T-helper 17 cell (primary cell): ENCODE measurements around the gene OTUB1. TPM values are rescaled to one million over a fixed set of nuclear protein-coding genes. Genes with fewer than 3 reads are reported as not detected.

ENCODE experiments used
- ATAC-seq: fragments of 150-1000 bp; cut with Tn5 transposase; 2 replicates; pipeline ENCODE4 v1.10.0; 2021; ENCODE audit warnings: mild to moderate bottlenecking, moderate library complexity
- DNase-seq, 3 donors: peaks; one replicate each; pipeline versions ENCODE4 v3.0.0 to v3.0.0-alpha.2; 2020 to 2021
- H3K9me3 ChIP-seq: one replicate; pipeline ENCODE4 v1.7.0; 2013; ENCODE audit warnings: low read length, mild to moderate bottlenecking; ENCODE audit not compliant: control insufficient read depth, poor library complexity, severe bottlenecking
- H3K27ac Mint-ChIP-seq: one replicate; pipeline ENCODE4 v1.8.0; 2022; ENCODE audit warnings: mild to moderate bottlenecking, moderate library complexity, mixed read lengths
- H3K27me3 Mint-ChIP-seq: one replicate; pipeline ENCODE4 v1.8.0; 2022; ENCODE audit warnings: mixed read lengths
- H3K36me3 Mint-ChIP-seq: one replicate; pipeline ENCODE4 v1.8.0; 2022; ENCODE audit warnings: low read depth, mixed read lengths
- H3K4me1 Mint-ChIP-seq: one replicate; pipeline ENCODE4 v1.8.0; 2022; ENCODE audit warnings: mild to moderate bottlenecking, mixed read lengths
- H3K4me3 Mint-ChIP-seq: one replicate; pipeline ENCODE4 v1.8.0; 2022; ENCODE audit warnings: mild to moderate bottlenecking, moderate library complexity, mixed read lengths
- total RNA-seq, 4 donors: library from RNA in 2 of 4; stranded (reverse) in 2 of 4; gene quantifications; one replicate each; pipeline ENCODE4 v1.2.3 and lab custom pipeline; 2022 to 2026

OTUB1 gene
- total RNA-seq, 2 donors from 2014 or later = 62.2 to 65.1 TPM

DNA sequence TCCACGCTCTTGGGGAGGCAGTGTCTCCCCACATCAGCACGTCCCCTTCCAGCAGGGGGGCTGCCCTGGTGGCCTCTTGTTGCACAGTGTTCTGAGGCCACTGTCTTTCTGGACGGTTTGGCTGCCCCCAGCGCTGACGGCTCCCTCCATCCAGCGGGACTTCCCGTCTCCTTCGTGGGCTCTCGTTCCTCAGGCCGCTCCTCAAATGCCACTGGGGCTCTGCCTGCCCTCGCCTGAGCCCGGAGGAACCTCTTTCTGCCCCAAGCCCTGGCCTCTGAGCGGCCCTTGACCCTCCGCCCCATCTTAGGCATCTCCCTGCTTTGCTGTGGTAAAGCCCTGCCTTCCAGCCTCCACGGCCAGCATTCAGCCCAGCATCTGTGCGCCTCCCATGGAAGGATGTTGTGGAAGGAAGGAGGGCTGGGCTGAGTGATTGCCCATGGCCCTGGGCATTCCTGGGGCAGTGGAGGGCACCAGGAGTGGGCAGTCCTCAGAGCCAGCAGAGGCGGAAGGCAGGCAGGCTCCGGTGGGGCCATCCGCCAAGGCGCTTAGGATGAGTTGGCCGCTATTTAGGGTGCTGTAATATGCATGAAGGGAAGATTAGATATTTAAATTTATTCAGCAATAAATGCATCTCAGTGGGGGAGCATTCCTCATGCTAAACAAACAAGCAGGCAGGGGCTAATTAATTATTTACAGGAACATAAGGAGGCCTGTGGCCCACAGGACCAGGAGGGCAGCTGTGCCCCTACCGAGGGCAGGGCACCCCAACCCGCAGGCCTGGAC is 17.8 kb downstream of the OTUB1 start:
- Mint-ChIP-seq H3K4me1 (peaks cover 16% of the 10 kb centered on the region), H3K27ac (no peak overlapping the region), H3K4me3 (no peak overlapping the region), H3K36me3 (peaks cover 3% of the 10 kb centered on the region), H3K27me3 (peaks cover 30% of the 10 kb centered on the region)
- no peak for DNase-seq
- no peaks in the 10 kb centered on the region for H3K9me3 ChIP-seq
- no peak for ATAC-seq

DNA sequence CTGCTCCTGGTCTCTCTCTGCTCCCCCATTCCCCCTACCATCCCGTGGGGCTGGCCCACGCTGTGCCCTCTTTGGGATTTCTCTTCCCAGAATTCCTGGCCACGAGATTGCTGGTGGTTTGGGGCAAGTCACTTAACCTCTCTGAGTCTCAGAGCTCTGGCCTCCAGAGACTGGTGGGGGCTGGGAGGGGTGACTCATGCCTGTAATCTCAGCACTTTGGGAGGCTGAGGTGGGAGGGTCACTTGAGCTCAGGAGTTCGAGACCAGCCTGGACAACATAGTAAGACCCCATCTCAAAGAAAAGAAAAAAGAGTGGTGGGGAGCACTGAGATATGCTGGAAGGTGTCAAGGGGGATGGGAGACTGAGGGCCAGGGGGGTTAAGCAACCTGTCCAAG is 18.3 kb downstream of the OTUB1 start:
- Mint-ChIP-seq H3K4me1 (peaks cover 16% of the 10 kb centered on the region), H3K4me3 (no peak overlapping the region), H3K27me3 (peaks cover 31% of the 10 kb centered on the region), H3K36me3 (peaks cover 3% of the 10 kb centered on the region), H3K27ac (no peak overlapping the region)
- H3K9me3 ChIP-seq = no peaks in the 10 kb centered on the region
- no peak for DNase-seq
- ATAC-seq = no peak

DNA sequence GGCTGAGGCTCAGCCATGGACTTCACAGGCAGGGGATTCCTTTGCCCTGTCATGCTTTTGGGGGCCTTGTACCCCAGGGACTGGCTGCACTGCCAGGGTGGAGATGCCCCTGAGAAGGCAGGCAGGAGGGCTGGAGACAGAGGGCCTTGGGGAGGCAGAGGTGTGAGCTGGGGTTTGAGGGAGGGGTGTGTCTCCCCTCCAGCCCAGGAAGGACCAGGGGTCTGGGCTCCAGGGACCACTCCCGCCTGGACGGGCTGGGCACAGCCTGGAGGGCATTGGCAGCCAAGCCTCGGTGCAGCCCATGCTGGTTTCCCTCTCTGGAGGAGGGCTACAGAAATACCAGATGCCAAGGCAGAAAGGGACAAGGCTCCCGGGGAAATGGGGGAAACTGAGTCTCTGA is 19.5 kb downstream of the OTUB1 start:
- H3K4me3 Mint-ChIP-seq = no peak overlapping the region
- peaks cover 31% of the 10 kb centered on the region for H3K27me3 Mint-ChIP-seq
- peaks cover 7% of the 10 kb centered on the region for H3K36me3 Mint-ChIP-seq
- H3K4me1 Mint-ChIP-seq = peaks cover 16% of the 10 kb centered on the region
- ATAC-seq (no peak), DNase-seq (no peak)
- H3K27ac Mint-ChIP-seq = no peak overlapping the region
- no peaks in the 10 kb centered on the region for H3K9me3 ChIP-seq

DNA sequence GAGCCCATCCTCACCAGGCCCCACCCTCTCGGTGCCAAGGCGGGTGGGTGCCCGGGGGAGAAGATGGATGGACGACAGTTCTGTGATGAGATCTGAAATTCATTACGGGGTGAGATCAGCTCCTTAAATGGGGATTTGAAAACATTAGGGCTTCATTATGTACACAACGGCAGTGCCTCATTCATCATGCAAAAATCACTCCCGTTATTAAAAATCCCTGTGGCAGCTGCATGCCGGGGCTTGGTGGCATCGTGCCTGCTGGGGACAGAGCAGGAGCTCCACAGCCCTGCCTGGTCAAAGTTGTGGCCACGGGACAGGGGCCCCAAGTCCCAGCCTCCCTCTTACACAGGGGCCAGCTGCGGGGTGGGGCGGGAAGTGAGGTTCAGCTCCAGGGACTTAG is 20.2 kb downstream of the OTUB1 start:
- no peak for DNase-seq
- H3K4me3 Mint-ChIP-seq = peak overlapping the region; percentile 85
- no peak for ATAC-seq
- peaks cover 9% of the 10 kb centered on the region for H3K36me3 Mint-ChIP-seq
- no peaks in the 10 kb centered on the region for H3K9me3 ChIP-seq
- H3K27ac Mint-ChIP-seq = no peak overlapping the region
- H3K27me3 Mint-ChIP-seq = peaks cover 31% of the 10 kb centered on the region
- H3K4me1 Mint-ChIP-seq = peaks cover 16% of the 10 kb centered on the region

DNA sequence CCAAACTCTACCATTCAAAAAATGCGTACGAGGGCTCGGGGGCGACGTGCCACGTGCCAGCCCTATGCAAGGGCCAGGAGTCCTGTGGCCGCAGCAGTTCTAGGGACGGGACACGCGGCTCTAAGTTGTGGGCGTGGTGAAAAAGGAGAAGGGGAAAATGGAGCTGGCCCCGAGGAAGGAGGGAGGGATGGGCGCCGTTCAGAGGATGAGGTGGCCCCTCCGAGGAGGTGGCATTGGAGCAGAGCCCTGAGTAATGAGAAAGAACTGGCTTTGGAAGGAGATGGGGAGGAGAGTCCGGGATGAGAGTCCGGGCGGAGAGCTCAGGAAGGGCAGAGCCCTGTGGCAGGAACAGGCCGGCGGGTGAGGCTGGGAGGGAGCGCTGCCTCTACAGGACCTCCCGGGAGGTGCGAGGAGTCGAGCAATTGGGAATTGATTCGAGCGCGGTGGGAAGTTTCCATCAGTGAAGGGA is 21.0 kb downstream of the OTUB1 start:
- DNase-seq (no peak), ATAC-seq (peak; percentile 20)
- Mint-ChIP-seq H3K36me3 (peaks cover 9% of the 10 kb centered on the region), H3K4me3 (peak overlapping the region; percentile 85), H3K27ac (peak overlapping the region; percentile 39), H3K27me3 (peaks cover 31% of the 10 kb centered on the region), H3K4me1 (peaks cover 13% of the 10 kb centered on the region)
- no peaks in the 10 kb centered on the region for H3K9me3 ChIP-seq

DNA sequence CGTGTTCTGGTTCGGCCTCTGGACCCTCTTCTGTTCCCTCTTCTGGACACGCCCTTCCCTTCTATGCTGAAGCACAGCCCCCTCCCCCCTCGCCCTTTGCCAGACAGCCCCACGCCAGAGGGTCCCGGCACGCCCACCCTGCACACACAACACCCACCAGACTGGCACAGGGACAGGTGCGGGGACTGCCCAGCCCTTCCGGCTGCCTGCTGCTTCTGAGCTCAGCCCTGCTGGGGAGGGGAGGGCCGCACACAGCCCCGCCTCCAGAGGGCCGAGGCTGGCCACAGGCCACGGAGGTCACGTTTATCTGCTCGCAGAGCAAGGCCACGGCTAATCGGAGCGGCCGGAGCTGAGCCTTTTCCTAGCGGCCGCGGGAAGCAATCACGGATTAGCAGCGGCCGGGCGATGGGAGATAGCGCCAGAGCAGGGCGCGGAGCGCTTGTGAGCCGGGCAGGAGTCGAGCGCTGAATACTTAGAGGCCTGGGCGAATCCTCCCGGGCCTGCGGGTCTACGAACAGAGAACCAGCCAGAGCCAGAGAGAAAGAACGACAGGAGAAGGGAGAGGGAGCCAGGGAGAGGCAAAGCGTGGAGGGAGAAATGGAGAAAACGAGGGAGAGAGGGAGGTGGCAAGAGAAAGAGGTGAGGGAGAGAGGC is 21.5 kb downstream of the OTUB1 start:
- Mint-ChIP-seq H3K4me3 (peak overlapping the region; percentile 85), H3K4me1 (peaks cover 13% of the 10 kb centered on the region), H3K36me3 (peaks cover 9% of the 10 kb centered on the region), H3K27me3 (peaks cover 31% of the 10 kb centered on the region), H3K27ac (peak overlapping the region; percentile 39)
- DNase-seq (no peak), ATAC-seq (peak; percentile 67)
- H3K9me3 ChIP-seq = no peaks in the 10 kb centered on the region

DNA sequence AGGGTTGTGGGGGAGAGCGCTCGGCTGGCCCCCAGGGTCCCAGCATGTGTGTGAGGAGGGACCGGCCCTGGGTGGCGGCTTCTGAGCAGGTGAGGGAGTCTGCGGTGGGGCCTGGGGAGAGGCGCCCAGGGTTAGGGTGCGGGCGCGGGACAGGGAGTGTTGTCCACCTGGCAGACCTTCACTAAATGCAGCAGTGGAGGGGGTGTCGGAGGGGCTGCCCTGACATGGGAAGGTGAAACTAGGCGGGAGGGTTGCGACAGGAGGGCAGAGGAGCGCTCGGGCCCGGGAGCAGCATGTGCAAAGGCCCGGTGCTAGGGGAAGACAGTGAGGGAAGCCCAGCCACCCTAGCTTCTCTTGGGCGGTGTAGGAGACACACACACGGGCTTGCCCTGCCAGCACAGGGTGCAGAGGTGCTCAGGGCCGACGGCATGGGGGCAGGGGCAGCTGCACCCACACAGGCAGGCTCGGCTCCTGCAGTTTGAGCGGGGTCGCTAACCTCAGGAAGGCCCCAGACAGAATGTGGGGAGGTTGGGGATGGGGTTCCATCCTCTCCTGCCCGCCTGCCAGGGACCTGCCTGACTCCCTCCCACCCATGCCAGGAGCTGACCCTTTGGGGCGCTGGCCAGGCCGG is 22.2 kb downstream of the OTUB1 start:
- Mint-ChIP-seq H3K27ac (no peak overlapping the region), H3K36me3 (peaks cover 9% of the 10 kb centered on the region), H3K27me3 (peaks cover 31% of the 10 kb centered on the region), H3K4me1 (peaks cover 13% of the 10 kb centered on the region), H3K4me3 (peak overlapping the region; percentile 85)
- H3K9me3 ChIP-seq = no peaks in the 10 kb centered on the region
- ATAC-seq (no peak), DNase-seq (no peak)

DNA sequence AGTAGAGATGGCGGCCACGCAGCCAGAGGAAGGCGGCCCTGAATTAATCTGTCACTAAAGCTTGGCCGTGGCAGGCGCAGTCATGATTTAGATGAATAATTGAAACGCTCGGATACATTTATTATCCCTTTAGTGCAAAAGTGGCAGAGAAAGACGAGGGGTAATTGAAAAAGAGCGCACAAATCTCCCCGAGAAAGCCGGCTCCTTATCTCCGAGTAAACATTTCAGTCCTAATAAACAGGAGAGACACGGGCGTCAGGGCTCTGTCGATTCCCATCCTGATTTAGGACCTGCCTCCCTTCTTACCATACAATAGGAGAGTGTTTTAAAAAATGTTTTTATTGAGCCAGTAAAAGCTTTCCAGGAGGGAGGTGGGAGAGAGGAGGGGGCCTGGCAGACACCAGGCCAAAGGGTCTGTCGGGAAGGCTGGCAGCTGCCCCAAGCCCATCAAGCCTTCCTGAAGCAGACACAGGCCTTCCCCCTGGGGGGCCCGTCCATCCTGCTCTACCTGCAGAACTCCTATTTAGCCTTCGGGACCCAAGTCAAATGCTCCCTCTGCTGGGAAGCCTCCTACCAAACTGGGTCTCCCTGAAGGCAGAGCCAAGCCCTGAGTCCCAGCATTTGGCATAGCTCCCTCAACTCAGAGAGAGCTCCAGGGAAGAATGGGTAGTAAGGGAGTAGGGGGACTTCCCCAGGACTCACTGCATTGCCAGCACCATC is 22.8 kb downstream of the OTUB1 start:
- H3K4me1 Mint-ChIP-seq = peaks cover 12% of the 10 kb centered on the region
- ATAC-seq = no peak
- no peak overlapping the region for H3K27ac Mint-ChIP-seq
- no peaks in the 10 kb centered on the region for H3K9me3 ChIP-seq
- no peak for DNase-seq
- peaks cover 31% of the 10 kb centered on the region for H3K27me3 Mint-ChIP-seq
- H3K36me3 Mint-ChIP-seq = peaks cover 9% of the 10 kb centered on the region
- no peak overlapping the region for H3K4me3 Mint-ChIP-seq

DNA sequence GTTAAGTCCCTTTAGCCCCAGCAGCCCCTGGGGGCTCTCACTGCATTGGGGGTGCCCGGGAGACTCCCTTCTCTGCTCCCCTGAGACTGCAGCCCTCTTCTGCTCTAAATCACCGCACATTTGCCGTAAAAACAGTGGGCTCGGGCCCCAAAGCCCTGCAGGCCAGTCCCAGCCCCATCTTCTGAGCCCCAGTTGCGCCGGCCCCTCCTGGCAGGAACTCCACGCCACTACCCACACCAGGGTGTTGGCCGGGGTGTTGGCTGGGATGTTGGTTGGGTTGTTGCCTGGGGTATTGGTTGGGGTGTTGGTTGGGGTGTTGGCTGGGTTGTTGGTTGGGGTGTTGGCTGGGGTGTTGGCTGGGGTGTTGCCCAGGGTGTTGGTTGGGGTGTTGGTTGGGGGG is 23.5 kb downstream of the OTUB1 start:
- ATAC-seq (no peak), DNase-seq (no peak)
- peaks cover 31% of the 10 kb centered on the region for H3K27me3 Mint-ChIP-seq
- H3K4me3 Mint-ChIP-seq = no peak overlapping the region
- H3K36me3 Mint-ChIP-seq = peaks cover 9% of the 10 kb centered on the region
- H3K4me1 Mint-ChIP-seq = peaks cover 12% of the 10 kb centered on the region
- no peak overlapping the region for H3K27ac Mint-ChIP-seq
- no peaks in the 10 kb centered on the region for H3K9me3 ChIP-seq

DNA sequence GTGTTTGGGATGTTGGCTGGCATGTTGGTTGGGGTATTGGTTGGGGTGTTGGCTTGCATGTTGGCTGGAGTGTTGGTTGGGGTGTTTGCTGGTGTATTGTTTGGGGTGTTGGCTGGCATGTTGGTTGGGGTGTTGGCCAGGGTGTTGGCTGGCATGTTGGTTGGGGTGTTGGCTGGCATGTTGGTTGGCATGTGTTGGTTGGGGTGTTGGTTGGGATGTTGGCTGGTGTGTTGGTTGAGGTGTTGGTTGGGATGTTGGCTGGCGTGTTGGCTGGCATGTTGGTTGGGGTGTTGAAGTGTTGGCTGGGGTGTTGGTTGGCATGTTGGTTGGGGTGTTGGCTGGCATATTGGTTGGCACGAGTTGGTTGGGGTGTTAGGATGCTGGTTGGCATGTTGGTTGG is 24.5 kb downstream of the OTUB1 start:
- peaks cover 12% of the 10 kb centered on the region for H3K4me1 Mint-ChIP-seq
- DNase-seq = no peak
- no peak for ATAC-seq
- no peaks in the 10 kb centered on the region for H3K9me3 ChIP-seq
- H3K4me3 Mint-ChIP-seq = no peak overlapping the region
- H3K27me3 Mint-ChIP-seq = peaks cover 31% of the 10 kb centered on the region
- no peak overlapping the region for H3K27ac Mint-ChIP-seq
- H3K36me3 Mint-ChIP-seq = peaks cover 9% of the 10 kb centered on the region

DNA sequence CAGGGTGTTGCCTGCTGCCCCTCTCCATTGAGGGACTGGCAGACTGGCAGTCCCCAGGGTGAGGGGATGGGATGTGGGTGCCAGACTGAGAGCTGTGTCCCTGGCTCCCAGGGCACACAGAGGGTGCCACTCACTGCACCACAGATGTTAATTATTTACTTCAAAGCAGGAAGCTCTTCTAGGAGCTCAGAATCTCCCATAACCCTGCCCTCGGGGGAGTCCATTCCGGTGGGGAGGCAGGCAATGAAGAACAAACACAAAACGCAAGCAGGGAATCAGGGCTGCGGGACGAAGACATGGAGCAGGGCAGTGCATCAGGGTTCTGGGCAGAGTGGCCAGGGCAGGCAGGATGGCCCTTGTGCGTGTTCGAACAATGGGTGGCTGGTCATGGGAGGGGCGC is 25.1 kb downstream of the OTUB1 start:
- peaks cover 12% of the 10 kb centered on the region for H3K4me1 Mint-ChIP-seq
- H3K27ac Mint-ChIP-seq = no peak overlapping the region
- peaks cover 27% of the 10 kb centered on the region for H3K27me3 Mint-ChIP-seq
- H3K4me3 Mint-ChIP-seq = no peak overlapping the region
- H3K9me3 ChIP-seq = no peaks in the 10 kb centered on the region
- DNase-seq (no peak), ATAC-seq (no peak)
- peaks cover 9% of the 10 kb centered on the region for H3K36me3 Mint-ChIP-seq

DNA sequence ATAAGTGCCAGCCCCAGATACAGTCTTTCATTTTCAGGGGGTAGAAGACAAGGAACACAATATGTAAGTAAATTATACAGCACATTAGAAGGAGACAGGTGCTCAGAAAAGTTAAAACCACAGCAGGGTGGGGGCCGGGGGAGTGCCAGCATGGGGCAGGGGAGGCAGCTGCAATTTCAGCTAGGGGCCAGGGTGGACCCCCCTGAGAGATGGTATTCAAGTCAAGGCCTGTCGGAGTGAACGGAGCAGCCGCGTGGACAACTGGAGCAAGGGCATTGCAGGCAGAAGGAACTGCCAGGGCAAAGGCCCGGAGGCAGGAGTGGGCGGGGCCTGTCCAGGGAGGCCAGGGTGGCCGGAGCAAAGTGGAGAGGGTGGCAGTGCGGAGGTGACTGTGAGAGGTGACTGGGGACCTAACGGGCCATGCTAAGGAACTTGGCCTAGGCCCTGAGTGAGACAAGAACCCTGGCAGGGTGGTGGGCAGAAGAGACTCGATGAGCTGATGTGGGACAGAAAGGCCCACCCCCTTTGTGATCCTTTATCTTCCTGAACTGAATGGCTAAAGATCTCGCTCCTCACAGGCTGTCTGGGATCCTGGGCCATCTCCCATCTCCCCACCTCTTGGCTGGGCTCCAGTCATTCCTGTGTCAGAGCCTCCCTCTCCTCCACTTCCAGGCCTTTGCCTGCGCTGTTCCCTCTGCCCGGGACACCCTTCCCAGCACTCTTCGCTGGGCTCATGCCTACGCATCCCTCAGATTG is 27.1 kb downstream of the OTUB1 start:
- no peaks in the 10 kb centered on the region for H3K9me3 ChIP-seq

More for the DNA sequence above, 27.1 kb downstream of the OTUB1 start:
- Mint-ChIP-seq H3K4me3 (no peak overlapping the region), H3K4me1 (no peaks in the 10 kb centered on the region), H3K27ac (no peak overlapping the region), H3K27me3 (peaks cover 8% of the 10 kb centered on the region), H3K36me3 (peaks cover 6% of the 10 kb centered on the region)
- no peak for DNase-seq
- no peak for ATAC-seq
